Measurements from ENCODE around the gene EFCAB13.

- TF ChIP-seq CTCF (IDR thresholded peaks at IDR 0.05) (no peak), POLR2A (IDR thresholded peaks at IDR 0.05) (no peak)
Measured at GRCh38 chr17:47404006-47404405, 80.3 kb downstream of the EFCAB13 start.
